ENCODE data around the gene CHADL. TPM values are rescaled to one million over a fixed set of nuclear protein-coding genes. Genes with fewer than 3 reads are reported as not detected.

CHADL gene
- polyA plus RNA-seq, 1 donor (not counting 4 experiments of a cell fraction or from before 2014, with no cell fraction given): 0.16 TPM

GRCh38 chr22:41222846-41223507 lies 17.8 kb downstream of the CHADL start:
- H3K4me1 ChIP-seq (ENCODE audit: control insufficient read depth, extremely low read depth, insufficient read depth, low read length): peaks cover 11% of the 10 kb centered on the region
- H3K79me2 ChIP-seq (ENCODE audit: control insufficient read depth, insufficient read depth, low read length): no peaks in the 10 kb centered on the region
- H2AFZ ChIP-seq (ENCODE audit: control insufficient read depth, low read length): no peak overlapping the region
- H3K9me3 ChIP-seq (ENCODE audit: control insufficient read depth, low read depth, low read length): no peaks in the 10 kb centered on the region
- H4K20me1 ChIP-seq (ENCODE audit: control insufficient read depth, extremely low read depth, insufficient read depth, low read length): no peaks in the 10 kb centered on the region
- no peak for FAIRE-seq
- TF ChIP-seq CTCF (optimal IDR thresholded peaks at IDR 0.05 in 1 of 3, IDR thresholded peaks at IDR 0.05 in 1 of 3, conservative IDR thresholded peaks at IDR 0.05 in 1 of 3; ENCODE audit: extremely low read depth in 1 of 3, insufficient read depth in 2 of 3, low read length in 3 of 3): no peak
- TF ChIP-seq EZH2 (IDR thresholded peaks at IDR 0.05; ENCODE audit: low read length): no peak
- dilution Hi-C loops (cut with MboI; ENCODE audit: extremely low pct_ligation_motif_present, low sequenced_read_pairs): no loop called here
- no peak for DNase-seq (ENCODE audit: low read depth, low spot score)
- H3K4me3 ChIP-seq (ENCODE audit: control insufficient read depth in 2 of 3, extremely low read depth in 1 of 3, insufficient read depth in 2 of 3, low read depth in 1 of 3, low read length in 3 of 3): no peak overlapping the region
- no peaks in the 10 kb centered on the region for H3K9me1 ChIP-seq (ENCODE audit: control insufficient read depth, extremely low read depth, insufficient read depth, low read length)
- H3K36me3 ChIP-seq (ENCODE audit: control insufficient read depth in 2 of 2, extremely low read depth in 1 of 2, insufficient read depth in 2 of 2, low read length in 2 of 2): peaks cover 44 to 45% of the 10 kb centered on the region in 2 experiments
- no peak overlapping the region for H3K27ac ChIP-seq (ENCODE audit: control insufficient read depth, insufficient read depth, low read length)
- H3K27me3 ChIP-seq (ENCODE audit: control insufficient read depth, extremely low read depth, insufficient read depth, low read length): no peaks in the 10 kb centered on the region
- H3K4me2 ChIP-seq (ENCODE audit: control insufficient read depth, extremely low read depth, insufficient read depth, low read depth, low read length): no peak overlapping the region
- no peak overlapping the region for H3K9ac ChIP-seq (ENCODE audit: control insufficient read depth, extremely low read depth, insufficient read depth, low read length)

- dilution Hi-C loops (cut with MboI; ENCODE audit: extremely low pct_ligation_motif_present, low sequenced_read_pairs): no loop called here
- H3K9ac ChIP-seq (ENCODE audit: control insufficient read depth, extremely low read depth, insufficient read depth, low read length): peak overlapping the region; percentile 34
- H4K20me1 ChIP-seq (ENCODE audit: control insufficient read depth, extremely low read depth, insufficient read depth, low read length): no peaks in the 10 kb centered on the region
- peak; percentile 58 for DNase-seq (ENCODE audit: low read depth, low spot score)
- peak overlapping the region; percentile 68 for H3K4me2 ChIP-seq (ENCODE audit: control insufficient read depth, extremely low read depth, insufficient read depth, low read depth, low read length)
- H3K4me3 ChIP-seq (ENCODE audit: control insufficient read depth in 2 of 3, extremely low read depth in 1 of 3, insufficient read depth in 2 of 3, low read depth in 1 of 3, low read length in 3 of 3): peak overlapping the region in 1 of 3 experiments; percentile 15
- H3K9me1 ChIP-seq (ENCODE audit: control insufficient read depth, extremely low read depth, insufficient read depth, low read length): no peaks in the 10 kb centered on the region
- no peak for TF ChIP-seq CTCF (optimal IDR thresholded peaks at IDR 0.05 in 1 of 3, IDR thresholded peaks at IDR 0.05 in 1 of 3, conservative IDR thresholded peaks at IDR 0.05 in 1 of 3; ENCODE audit: extremely low read depth in 1 of 3, insufficient read depth in 2 of 3, low read length in 3 of 3)
- TF ChIP-seq EZH2 (IDR thresholded peaks at IDR 0.05; ENCODE audit: low read length): no peak
- H2AFZ ChIP-seq (ENCODE audit: control insufficient read depth, low read length): no peak overlapping the region
- peak overlapping the region; percentile 72 for H3K27ac ChIP-seq (ENCODE audit: control insufficient read depth, insufficient read depth, low read length)
- peaks cover 18% of the 10 kb centered on the region for H3K4me1 ChIP-seq (ENCODE audit: control insufficient read depth, extremely low read depth, insufficient read depth, low read length)
- H3K36me3 ChIP-seq (ENCODE audit: control insufficient read depth in 2 of 2, extremely low read depth in 1 of 2, insufficient read depth in 2 of 2, low read length in 2 of 2): peaks cover 25 to 26% of the 10 kb centered on the region in 2 experiments
- H3K79me2 ChIP-seq (ENCODE audit: control insufficient read depth, insufficient read depth, low read length): no peaks in the 10 kb centered on the region
- FAIRE-seq: peak; percentile 73
- no peaks in the 10 kb centered on the region for H3K9me3 ChIP-seq (ENCODE audit: control insufficient read depth, low read depth, low read length)
- H3K27me3 ChIP-seq (ENCODE audit: control insufficient read depth, extremely low read depth, insufficient read depth, low read length): no peaks in the 10 kb centered on the region
These were observed 23.1 kb downstream of the CHADL start for GRCh38 chr22:41217553-41218157.
